ENCODE measurements around the gene ZNF446. TPM values are rescaled to one million over a fixed set of nuclear protein-coding genes. Genes with fewer than 3 reads are reported as not detected.
"Not testable (repeated sequence)": the region's sequence is repeated elsewhere in the genome, so short reads cannot be mapped to it uniquely, and the experiment has no call there.

The ZNF446 gene
- total RNA-seq, 2 experiments from 2014 or later, result 5.9 to 7.4 TPM

DNA sequence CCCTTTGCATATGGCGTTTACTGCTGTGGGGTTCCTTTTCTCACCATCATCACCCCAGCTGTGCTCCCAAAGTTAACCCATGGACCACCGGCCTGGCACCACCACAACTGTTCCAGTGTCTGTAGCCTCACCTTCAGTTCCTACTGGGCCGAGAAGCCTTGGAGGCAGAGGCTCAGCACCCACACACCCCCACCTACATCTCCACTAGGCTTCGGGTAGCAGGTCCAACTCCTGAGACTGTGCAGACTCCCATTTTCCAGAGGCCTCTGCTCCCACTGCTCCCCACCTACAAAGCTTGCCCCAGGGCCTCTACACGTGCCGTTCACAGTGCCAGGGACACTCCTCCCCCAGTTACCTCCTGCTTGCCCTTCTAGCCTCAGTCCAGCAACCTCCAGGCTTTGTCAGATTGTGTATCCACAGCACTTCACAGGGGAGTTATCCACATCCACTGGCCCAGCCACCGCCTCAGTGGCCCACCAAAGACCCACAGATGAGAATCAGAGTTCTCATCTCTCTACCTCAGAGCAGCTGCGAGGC, 21.6 kb downstream of the ZNF446 start:
- no peak for ATAC-seq
- H3K4me1 Mint-ChIP-seq, result peaks cover 33% of the 10 kb centered on the region
- peak overlapping the region; percentile 80 for H3K4me3 Mint-ChIP-seq
- CTCF ChIA-PET, result interaction anchor here (4.8 to 5.6 kb wide), 2 partner anchors 15 to 21 kb away, joined by 29 to 30 read pairs; partner anchors contain the start of gene ZBTB45
- peaks cover 3% of the 10 kb centered on the region for H3K36me3 Mint-ChIP-seq
- no peaks in the 10 kb centered on the region for H3K9me3 Mint-ChIP-seq (ENCODE audit: low read depth)
- DNase-seq, result peak; percentile 41
- H3K27ac Mint-ChIP-seq, result peak overlapping the region; percentile 88
- H3K27me3 Mint-ChIP-seq, result peaks cover 5% of the 10 kb centered on the region

DNA sequence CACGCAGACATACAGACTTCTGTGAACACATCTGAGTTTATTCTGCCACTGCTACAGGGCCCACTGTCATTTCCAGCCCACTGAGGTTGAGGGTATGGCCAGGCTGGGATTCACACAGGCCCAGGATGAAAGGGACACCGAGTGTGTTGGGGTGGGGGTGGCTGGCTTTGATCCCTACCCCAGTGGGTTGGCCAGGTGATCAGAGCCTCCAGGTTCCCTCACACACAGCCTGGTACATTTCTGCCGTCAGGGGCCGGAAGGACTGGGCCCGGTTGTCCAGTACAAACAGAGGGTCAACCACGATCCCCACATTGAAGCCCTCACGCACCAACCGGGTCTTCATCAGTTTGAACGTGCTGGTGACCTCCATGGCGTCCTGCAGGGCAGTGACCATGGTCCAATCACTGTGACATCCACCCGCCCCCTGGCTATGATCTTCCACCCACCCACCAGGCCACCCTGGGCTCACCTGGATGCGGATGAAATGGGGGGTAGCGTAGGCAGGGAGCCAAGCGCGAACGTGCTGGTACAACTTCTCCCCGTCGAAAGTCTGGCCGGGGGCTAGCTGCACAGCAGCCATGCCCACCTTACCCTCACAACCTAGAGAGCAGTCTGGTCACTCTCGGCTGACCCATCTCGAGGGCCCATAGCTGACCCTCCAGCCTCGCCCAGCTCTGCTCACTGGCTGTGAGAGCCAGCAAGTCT, 22.3 kb downstream of the ZNF446 start:
- Mint-ChIP-seq H3K9me3 (ENCODE audit: low read depth) (no peaks in the 10 kb centered on the region), H3K4me1 (peaks cover 33% of the 10 kb centered on the region), H3K27me3 (peaks cover 5% of the 10 kb centered on the region), H3K27ac (peak overlapping the region; percentile 88), H3K4me3 (peak overlapping the region; percentile 80), H3K36me3 (peaks cover 3% of the 10 kb centered on the region)
- CTCF ChIA-PET, result interaction anchor here (0.8 to 5.6 kb wide), 3 partner anchors 14 to 21 kb away, joined by 3 to 30 read pairs (median 29); partner anchors contain the start of gene ZBTB45
- ATAC-seq (no peak), DNase-seq (peak; percentile 42)

GRCh38 chr19:58499021-58499927, 23.1 kb downstream of the ZNF446 start:
- Mint-ChIP-seq H3K36me3 (peaks cover 3% of the 10 kb centered on the region), H3K4me1 (peaks cover 33% of the 10 kb centered on the region), H3K4me3 (peak overlapping the region; percentile 80), H3K27me3 (peaks cover 5% of the 10 kb centered on the region), H3K27ac (peak overlapping the region; percentile 88), H3K9me3 (ENCODE audit: low read depth) (no peaks in the 10 kb centered on the region)
- ATAC-seq (peak; percentile 96), DNase-seq (peak; percentile 100)
- CTCF ChIA-PET, result interaction anchor here (0.8 to 5.6 kb wide), 6 partner anchors 10 to 21 kb away, joined by 3 to 30 read pairs (median 6); partner anchors contain the start of gene ZBTB45

DNA sequence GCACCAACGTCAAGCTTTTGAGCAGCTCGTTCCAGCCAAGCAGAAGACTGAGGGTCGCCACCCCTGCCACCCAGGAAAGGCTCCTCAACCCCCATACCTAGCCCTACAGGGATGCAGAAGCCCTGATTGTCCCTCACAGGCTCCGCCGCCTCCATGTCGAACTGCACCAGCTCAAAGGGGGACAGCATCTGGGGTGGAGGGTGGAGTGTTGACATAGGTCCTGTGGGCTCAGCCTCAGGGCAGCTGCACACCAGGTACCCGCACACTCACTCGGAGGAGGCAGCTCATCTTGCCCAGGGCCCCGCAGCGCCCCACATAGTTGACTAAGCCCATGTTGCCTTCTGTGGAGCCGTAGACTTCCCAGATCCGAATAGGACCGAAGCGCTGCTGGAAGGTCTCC, 24.1 kb downstream of the ZNF446 start:
- no peak overlapping the region for H3K27ac Mint-ChIP-seq
- H3K4me3 Mint-ChIP-seq, result no peak overlapping the region
- ATAC-seq (no peak), DNase-seq (peak; percentile 43)
- peaks cover 30% of the 10 kb centered on the region for H3K4me1 Mint-ChIP-seq
- H3K9me3 Mint-ChIP-seq (ENCODE audit: low read depth), result no peaks in the 10 kb centered on the region
- peaks cover 5% of the 10 kb centered on the region for H3K27me3 Mint-ChIP-seq
- CTCF ChIA-PET, result interaction anchor here (0.8 to 5.6 kb wide), 6 partner anchors 13 to 81 kb away, joined by 3 to 30 read pairs (median 4); partner anchors contain the start of gene ZBTB45
- H3K36me3 Mint-ChIP-seq, result no peaks in the 10 kb centered on the region

DNA sequence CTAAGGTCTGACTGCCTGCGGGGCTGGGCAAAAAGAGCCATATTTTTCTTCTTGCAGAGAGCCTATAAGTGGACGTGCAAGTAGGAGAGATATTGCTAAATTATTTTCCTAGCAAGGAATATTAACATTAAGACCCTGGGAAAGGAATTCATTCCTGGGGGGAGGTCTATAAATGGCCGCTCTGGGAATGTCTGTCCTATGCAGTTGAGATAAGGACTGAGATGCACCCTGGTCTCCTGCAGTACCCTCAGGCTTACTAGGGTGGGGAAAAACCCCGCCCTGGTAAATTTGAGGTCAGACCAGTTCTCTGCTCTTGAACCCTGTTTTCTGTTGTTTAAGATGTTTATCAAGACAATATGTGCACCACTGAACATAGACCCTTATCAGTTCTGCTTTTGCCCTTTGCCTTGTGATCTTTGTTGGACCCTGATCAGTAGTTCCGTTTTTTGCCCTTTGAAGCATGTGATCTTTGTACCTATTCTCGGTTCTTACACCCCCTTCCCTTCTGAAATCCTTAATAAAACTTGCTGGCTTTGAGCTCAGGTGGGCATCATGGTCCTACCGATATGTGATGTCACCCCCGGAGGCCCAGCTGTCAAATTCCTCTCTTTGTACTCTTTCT, 31.6 kb downstream of the ZNF446 start:
- H3K36me3 Mint-ChIP-seq; ATAC-seq; H3K4me1 Mint-ChIP-seq; H3K9me3 Mint-ChIP-seq (ENCODE audit: low read depth); H3K27ac Mint-ChIP-seq; H3K27me3 Mint-ChIP-seq; H3K4me3 Mint-ChIP-seq; CTCF ChIA-PET; DNase-seq: not testable (repeated sequence)

- CTCF ChIA-PET, result interaction anchor here (1.2 to 1.8 kb wide), 2 partner anchors 10 kb away, joined by 3 to 4 read pairs; partner anchors contain the start of gene ZBTB45
- H3K4me3 Mint-ChIP-seq, result no peak overlapping the region
- DNase-seq (no peak), ATAC-seq (no peak)
- H3K27ac Mint-ChIP-seq, result no peak overlapping the region
- H3K36me3 Mint-ChIP-seq, result peaks cover 8% of the 10 kb centered on the region
- no peaks in the 10 kb centered on the region for H3K27me3 Mint-ChIP-seq
- peaks cover 10% of the 10 kb centered on the region for H3K9me3 Mint-ChIP-seq (ENCODE audit: low read depth)
- H3K4me1 Mint-ChIP-seq, result peaks cover 14% of the 10 kb centered on the region
These were observed 33.6 kb downstream of the ZNF446 start for GRCh38 chr19:58509731-58510083.

- CTCF ChIA-PET, result interaction anchor here (1.8 kb wide), 1 partner anchor 10 kb away, joined by 4 read pairs; the partner anchor contains the start of gene ZBTB45
- peaks cover 10% of the 10 kb centered on the region for H3K9me3 Mint-ChIP-seq (ENCODE audit: low read depth)
- no peak for DNase-seq
- no peak overlapping the region for H3K27ac Mint-ChIP-seq
- peaks cover 18% of the 10 kb centered on the region for H3K4me1 Mint-ChIP-seq
- no peak overlapping the region for H3K4me3 Mint-ChIP-seq
- no peaks in the 10 kb centered on the region for H3K27me3 Mint-ChIP-seq
- no peak for ATAC-seq
- peaks cover 8% of the 10 kb centered on the region for H3K36me3 Mint-ChIP-seq
These were observed 34.1 kb downstream of the ZNF446 start for GRCh38 chr19:58510084-58510862.

DNA sequence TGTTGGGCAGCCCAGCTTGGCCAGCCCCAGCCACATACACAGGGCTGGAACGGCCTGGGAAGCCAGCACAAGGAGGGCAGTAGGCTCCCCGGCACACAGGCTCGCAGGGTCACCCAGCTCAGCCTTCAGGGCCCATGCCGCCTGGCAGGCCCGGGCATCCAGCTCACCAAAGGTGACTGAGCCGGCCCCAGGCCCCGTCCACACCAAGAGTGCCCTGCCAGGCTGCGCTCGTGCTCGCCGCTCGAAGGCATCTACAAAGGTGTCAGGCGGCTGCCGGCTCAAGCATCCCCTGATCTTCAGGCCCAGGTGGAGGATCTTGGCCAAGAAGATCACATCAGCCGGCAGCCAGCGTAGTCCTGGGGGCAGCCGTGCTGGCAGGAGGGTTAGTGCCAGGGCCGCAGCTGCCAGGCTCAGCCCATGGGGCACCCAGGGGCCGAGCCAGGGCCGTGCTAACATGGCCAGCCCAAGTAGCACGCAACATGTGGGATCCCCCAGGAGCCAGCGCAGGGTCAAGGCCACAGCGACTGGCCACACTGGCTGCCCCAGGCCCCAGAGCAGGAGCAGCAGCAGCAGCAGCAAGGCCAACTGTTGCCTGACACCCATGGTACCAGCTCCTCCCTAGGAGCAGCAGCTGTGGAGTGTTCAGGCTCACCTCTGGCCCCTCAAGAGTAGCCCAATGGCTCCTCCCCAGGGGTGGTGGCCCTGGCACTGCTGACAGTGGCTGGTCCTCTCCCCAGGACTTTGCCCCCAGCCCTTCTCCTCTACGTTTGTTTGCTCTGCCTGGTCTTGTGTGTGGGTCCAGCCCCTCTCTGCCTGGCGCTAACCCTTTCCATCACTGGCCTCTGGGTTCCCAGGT, 35.4 kb downstream of the ZNF446 start, which contains the start of gene SLC27A5:
Gene SLC27A5 (minus strand): TSS at position 640 of the 856 bp plus-strand sequence. CDS start 37 bp downstream, at position 603.
- Mint-ChIP-seq H3K27ac (no peak within 1 kb of the TSS), H3K4me3 (no peak within 1 kb of the TSS), H3K4me1 (peaks cover 28% of the 10 kb centered on the region), H3K27me3 (no peaks in the 10 kb centered on the region), H3K9me3 (ENCODE audit: low read depth) (peaks cover 8% of the 10 kb centered on the region), H3K36me3 (peaks cover 15% of the 10 kb centered on the region)
- DNase-seq (no peak), ATAC-seq (no peak)
- CTCF ChIA-PET, result interaction anchor here (1.8 to 3.5 kb wide), 3 partner anchors 8 to 69 kb away, joined by 4 to 41 read pairs (median 29); partner anchors contain the start of gene ZBTB45

DNA sequence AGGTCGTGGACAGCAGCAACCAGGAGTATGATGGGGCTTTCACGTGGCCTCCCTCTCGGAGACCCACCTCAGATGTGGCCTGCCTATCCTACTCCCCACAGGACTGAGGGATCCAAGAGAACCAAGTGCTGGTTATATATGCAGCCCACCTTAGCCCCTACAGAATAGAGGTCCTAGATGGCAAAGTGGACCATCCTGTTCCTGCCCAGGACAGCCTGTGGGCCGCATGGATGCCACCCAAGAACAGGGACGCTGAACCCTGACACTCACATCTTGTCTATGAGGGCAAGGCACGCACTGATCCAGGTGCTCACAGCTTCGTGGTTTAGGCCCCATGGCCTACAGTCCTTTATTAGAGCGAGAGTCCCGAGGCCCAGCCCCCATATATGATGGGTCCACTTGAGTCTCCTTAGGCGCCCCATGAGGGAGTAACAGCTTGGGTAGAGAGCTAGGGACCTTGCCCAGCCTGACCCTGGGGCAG, 37.1 kb downstream of the ZNF446 start:
- no peaks in the 10 kb centered on the region for H3K9me3 Mint-ChIP-seq (ENCODE audit: low read depth)
- H3K4me1 Mint-ChIP-seq, result peaks cover 41% of the 10 kb centered on the region
- no peak overlapping the region for H3K4me3 Mint-ChIP-seq
- DNase-seq (no peak), ATAC-seq (no peak)
- no peaks in the 10 kb centered on the region for H3K27me3 Mint-ChIP-seq
- CTCF ChIA-PET, result interaction anchor here (1.0 to 3.5 kb wide), 20 partner anchors 8 to 187 kb away, joined by 3 to 41 read pairs (median 6); partner anchors contain the start of genes CHMP2A, MZF1, TRIM28 and ZNF324B
- peak overlapping the region; percentile 88 for H3K27ac Mint-ChIP-seq
- H3K36me3 Mint-ChIP-seq, result peaks cover 9% of the 10 kb centered on the region

DNA sequence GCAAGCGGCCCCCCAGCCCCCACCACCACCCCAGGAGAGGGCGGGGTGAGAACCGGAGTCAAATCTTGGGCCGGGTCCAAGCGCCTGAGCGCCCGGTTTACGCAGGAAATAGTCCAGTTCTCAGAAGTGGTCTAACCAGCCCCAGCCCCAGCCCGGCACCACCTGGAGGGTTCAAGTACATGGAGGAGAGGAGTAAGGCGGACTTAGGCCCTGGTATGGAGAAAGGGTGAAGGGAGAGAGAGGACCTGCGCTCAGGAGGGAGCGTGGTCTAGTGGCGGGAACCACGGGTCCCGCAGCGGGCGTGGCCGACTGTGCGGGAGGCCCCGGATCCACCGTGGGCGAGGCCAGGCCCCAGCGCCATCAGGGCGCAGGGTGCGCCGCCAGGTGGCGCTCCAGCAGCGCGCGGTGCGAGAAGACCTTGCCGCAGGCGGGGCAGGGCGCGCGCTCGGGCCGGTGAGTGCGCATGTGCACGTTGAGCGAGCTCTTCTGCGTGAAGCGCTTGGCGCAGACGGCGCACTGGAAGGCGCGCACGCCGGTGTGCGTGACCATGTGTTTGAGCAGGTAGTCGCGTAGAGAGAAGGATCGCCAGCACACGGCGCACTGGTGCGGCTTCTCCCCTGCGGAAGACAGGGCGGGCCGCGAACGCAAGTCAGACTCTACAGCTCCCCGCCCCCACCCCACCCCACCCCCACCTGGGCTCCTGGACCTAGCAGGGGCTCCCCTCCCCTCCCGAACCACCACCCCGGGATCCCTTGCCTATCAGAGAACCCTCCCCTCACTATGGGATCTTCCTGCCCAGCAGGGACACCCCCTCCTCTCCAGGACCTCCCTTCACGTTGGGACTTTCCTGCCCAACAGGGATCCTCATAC, 37.8 kb downstream of the ZNF446 start:
- H3K4me3 Mint-ChIP-seq, result peak overlapping the region; percentile 79
- ATAC-seq, result peak; percentile 94
- H3K36me3 Mint-ChIP-seq, result peaks cover 9% of the 10 kb centered on the region
- DNase-seq, result peak; percentile 97
- H3K4me1 Mint-ChIP-seq, result peaks cover 48% of the 10 kb centered on the region
- CTCF ChIA-PET, result interaction anchor here (0.6 to 3.5 kb wide), 33 partner anchors 9 to 355 kb away, joined by 3 to 41 read pairs (median 4); partner anchors contain the start of genes CHMP2A, MZF1, TRIM28 and ZNF132
- peak overlapping the region; percentile 88 for H3K27ac Mint-ChIP-seq
- H3K9me3 Mint-ChIP-seq (ENCODE audit: low read depth), result no peaks in the 10 kb centered on the region
- H3K27me3 Mint-ChIP-seq, result no peaks in the 10 kb centered on the region
